Thyroid gland (tissue), 4 donors: Measurements from ENCODE around the gene TLR8.

Source experiments
- POLR2A ChIP-seq, 2 donors: fragments of 450-650 bp; IDR thresholded peaks; one replicate each; pipeline ENCODE4 v1.6.1; 2017; ENCODE audit warnings: antibody characterized with exemption in 2 of 2, mild to moderate bottlenecking in 2 of 2, moderate library complexity in 1 of 2
- TF ChIP-seq, protein P1 (sequence below), 6 experiments: fragments of 200-600 bp in 3 of 6; fragments of 450-650 bp in 3 of 6; sonication (generic) in 3 of 6; IDR thresholded peaks; one replicate each; pipeline ENCODE4 v1.5.1; 2016 to 2019; ENCODE audit warnings: antibody characterized with exemption in 6 of 6, mild to moderate bottlenecking in 2 of 6, inconsistent platforms in 1 of 6, moderate library complexity in 1 of 6

DNA sequence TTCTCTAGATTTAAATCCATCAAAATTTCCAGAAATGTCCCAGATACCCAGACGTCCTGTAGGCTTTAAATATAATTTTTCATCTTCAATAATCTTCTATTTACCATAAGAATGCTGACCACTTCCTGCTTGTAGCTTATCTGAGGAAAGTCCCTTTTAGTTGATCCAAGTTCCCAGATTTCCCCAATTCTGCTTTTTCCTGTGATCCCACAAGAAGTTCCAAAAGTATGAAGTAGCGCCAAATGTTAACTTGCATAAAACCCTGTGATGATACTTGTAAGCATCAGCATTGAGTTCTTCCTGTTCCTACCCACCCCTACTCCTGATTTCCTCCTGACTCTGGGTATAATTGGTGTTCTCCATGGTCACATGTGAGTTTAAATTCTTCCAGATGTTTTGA is 10.6 kb upstream of the TLR8 start:
- TF ChIP-seq, protein P1, sequence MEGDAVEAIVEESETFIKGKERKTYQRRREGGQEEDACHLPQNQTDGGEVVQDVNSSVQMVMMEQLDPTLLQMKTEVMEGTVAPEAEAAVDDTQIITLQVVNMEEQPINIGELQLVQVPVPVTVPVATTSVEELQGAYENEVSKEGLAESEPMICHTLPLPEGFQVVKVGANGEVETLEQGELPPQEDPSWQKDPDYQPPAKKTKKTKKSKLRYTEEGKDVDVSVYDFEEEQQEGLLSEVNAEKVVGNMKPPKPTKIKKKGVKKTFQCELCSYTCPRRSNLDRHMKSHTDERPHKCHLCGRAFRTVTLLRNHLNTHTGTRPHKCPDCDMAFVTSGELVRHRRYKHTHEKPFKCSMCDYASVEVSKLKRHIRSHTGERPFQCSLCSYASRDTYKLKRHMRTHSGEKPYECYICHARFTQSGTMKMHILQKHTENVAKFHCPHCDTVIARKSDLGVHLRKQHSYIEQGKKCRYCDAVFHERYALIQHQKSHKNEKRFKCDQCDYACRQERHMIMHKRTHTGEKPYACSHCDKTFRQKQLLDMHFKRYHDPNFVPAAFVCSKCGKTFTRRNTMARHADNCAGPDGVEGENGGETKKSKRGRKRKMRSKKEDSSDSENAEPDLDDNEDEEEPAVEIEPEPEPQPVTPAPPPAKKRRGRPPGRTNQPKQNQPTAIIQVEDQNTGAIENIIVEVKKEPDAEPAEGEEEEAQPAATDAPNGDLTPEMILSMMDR (IDR thresholded peaks at IDR 0.05), result no peak
- TF ChIP-seq POLR2A (IDR thresholded peaks at IDR 0.05), result no peak
